Motor neuron (in vitro differentiated cells): Measurements from ENCODE around the gene LIPI. TPM values are rescaled to one million over a fixed set of nuclear protein-coding genes. Genes with fewer than 3 reads are reported as not detected.
A peak's percentile ranks its signal among the peaks of the same experiment; 100 is the strongest.
"Not testable (repeated sequence)": the region's sequence is repeated elsewhere in the genome, so short reads cannot be mapped to it uniquely, and the experiment has no call there.

Experiments used
- ATAC-seq, 8 experiments: fragments of 200-7000 bp; cut with Tn5 transposase; replicated peaks in 6 of 8; 2 replicates each; pipeline ENCODE4 v1.8.0; 2021; ENCODE audit warnings: mild to moderate bottlenecking in 8 of 8, moderate library complexity in 8 of 8
- H3K27ac ChIP-seq, 2 donors: fragments of 250-450 bp; sonication (Bioruptor Pico); 2 replicates each; pipeline ENCODE4 v1.9.0; 2021; ENCODE audit warnings: antibody characterized with exemption in 2 of 2, mild to moderate bottlenecking in 2 of 2, moderate library complexity in 1 of 2
- H3K4me1 ChIP-seq, 2 donors: fragments of 250-450 bp; sonication (Bioruptor Pico); replicated peaks in 1 of 2; 2 replicates each; pipeline ENCODE4 v1.6.1; 2021; ENCODE audit warnings: antibody characterized with exemption in 2 of 2, mild to moderate bottlenecking in 2 of 2, moderate library complexity in 1 of 2
- H3K4me3 ChIP-seq, 5 donors: fragments of 250-450 bp; sonication (Bioruptor Pico); 2 replicates each; pipeline ENCODE4 v1.9.0; 2021; ENCODE audit warnings: antibody characterized with exemption in 5 of 5, mild to moderate bottlenecking in 5 of 5, moderate library complexity in 4 of 5
- WGBS, 10 experiments: fragments of 450-650 bp; shearing (Covaris generic); methylation state at CpG; one replicate each; pipeline ENCODE4 v1.0.0; 2022; 5-methylcytosine and 5-hydroxymethylcytosine counted together
- in situ Hi-C, 9 experiments: fragments of 400-800 bp; cut with MboI; loops; one replicate each; pipeline ENCODE4 v1.15.0; 2021; ENCODE audit warnings: low sequenced_read_pairs in 9 of 9, low pct_unique_long_range_greater_than_20kb in 2 of 9; ENCODE audit not compliant: unreplicated experiment in 9 of 9
- total RNA-seq, 8 experiments: library from RNA; unstranded; fragments of 300-600 nt; gene quantifications; 2 replicates each; pipeline versions ENCODE4 v1.2.3 to v1.2.4, GENCODE V29; 2022

LIPI gene
- total RNA-seq, 8 experiments from 2014 or later, result not detected

DNA sequence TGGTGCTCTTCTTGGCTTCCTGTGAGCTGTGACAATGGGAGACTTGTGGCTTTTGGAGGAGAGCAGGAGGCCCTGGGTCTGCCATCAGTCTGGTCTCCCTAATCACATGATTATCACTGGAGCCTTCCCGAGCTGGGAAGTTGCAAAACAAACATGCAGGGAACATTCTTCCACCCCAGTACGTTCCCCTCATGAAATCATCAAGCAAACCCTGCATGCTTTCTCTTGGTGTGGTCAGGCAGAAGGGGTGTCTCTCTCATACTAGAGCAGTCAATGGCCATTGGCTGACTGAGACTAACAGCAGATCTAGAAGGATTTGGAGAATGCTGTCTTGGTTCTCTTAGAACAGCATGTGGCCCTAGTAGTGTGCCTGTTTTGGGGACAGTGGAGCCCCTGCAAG is 111.2 kb downstream of the LIPI start:
- in situ Hi-C loops, result loop anchor here in 1 of 9 experiments (25.0 kb wide), 1 partner anchor 88 kb away; no protein-coding TSS in a partner anchor

DNA sequence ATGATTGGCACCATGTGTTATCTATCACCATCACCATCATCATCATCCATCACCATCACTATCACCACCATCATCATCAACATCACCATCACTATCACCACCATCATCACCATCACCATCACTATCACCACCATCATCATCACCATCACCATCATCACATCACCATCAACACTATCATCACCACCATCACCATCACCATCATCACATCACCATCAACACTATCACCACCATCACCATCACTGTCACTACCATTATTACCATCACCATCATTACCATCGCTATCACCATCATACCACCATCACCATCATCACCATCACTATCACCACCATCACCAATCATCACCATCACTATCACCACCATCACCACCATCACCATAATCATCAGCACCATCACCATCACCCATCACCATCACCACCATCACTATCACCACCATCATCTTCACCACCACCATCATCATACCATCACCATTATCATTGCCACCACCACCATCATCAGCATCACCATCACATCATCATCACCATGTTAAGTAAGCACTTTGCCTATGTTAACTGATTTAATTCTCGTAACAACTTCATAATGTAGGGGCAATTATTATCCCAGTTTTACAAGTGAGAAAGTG is 112.8 kb downstream of the LIPI start:
- in situ Hi-C loops, result loop anchor here in 1 of 9 experiments (25.0 kb wide), 1 partner anchor 89 kb away; no protein-coding TSS in a partner anchor
- no peak for ATAC-seq
- Histone ChIP-seq H3K4me1 (no peaks in the 10 kb centered on the region), H3K27ac (no peak overlapping the region), H3K4me3 (no peak overlapping the region)
- 36 to 100% (median 100%) methylated on average over 1 to 2 of the region's 2 CpGs; no CpG with 5 or more reads in 1 of the 10 experiments for whole genome bisulfite sequencing, 10 experiments

More for the DNA sequence above, 111.2 kb downstream of the LIPI start:
- Histone ChIP-seq H3K27ac (no peak overlapping the region), H3K4me3 (no peak overlapping the region), H3K4me1 (no peaks in the 10 kb centered on the region)
- peak in 4 of 8 experiments; percentile 37 to 53 (median 47) for ATAC-seq
- 38 to 60% (median 40%) methylated on average over 1 to 2 of the region's 2 CpGs; no CpG with 5 or more reads in 7 of the 10 experiments for WGBS, 10 experiments

DNA sequence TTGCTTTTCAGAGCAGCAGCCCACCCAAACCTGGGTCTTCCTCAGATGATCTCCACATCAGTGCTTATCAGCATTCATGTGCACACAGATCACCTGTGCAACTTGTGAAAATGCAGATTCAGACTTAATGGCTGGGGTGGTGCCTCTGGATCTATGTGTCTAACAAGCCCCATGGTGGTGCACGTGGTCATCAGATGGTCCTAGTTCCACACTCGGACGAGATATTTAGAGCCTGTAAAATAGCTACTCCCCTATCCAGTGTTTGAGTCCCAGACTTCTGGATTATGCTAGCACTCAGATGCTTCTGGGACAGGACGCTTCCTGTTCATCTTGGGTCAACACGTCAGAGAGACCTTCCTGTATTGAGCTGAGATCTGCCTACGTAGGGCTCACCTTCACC is 114.2 kb downstream of the LIPI start:
- ATAC-seq, result no peak
- H3K27ac ChIP-seq, result no peak overlapping the region
- no peak overlapping the region for H3K4me3 ChIP-seq
- no peaks in the 10 kb centered on the region for H3K4me1 ChIP-seq
- WGBS, 10 experiments, result 23 to 100% (median 94%) methylated on average over 1 to 6 of the region's 6 CpGs; no CpG with 5 or more reads in 5 of the 10 experiments
- in situ Hi-C loops, result loop anchor here in 1 of 9 experiments (25.0 kb wide), 1 partner anchor 91 kb away; no protein-coding TSS in a partner anchor

DNA sequence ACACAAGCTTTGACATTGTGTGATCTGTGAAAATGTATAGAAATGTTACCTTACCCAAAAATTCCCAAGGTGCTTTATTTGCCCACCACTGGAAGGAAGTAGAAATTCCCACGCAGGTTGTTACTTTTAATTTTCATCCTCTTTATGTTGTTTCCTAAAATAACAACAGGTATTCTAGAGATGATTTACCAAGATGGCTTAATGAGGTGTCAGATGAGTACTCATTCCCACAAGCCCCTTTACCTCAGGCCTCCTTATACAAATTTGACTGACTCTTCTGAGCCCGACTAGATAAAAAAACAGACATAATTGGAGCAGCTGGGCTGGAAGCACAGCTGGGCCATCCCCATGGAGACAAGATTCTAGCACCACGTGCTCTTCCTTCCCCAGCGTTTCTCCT is 114.6 kb downstream of the LIPI start:
- no peak for ATAC-seq
- no peak overlapping the region for H3K27ac ChIP-seq
- H3K4me1 ChIP-seq, result no peaks in the 10 kb centered on the region
- in situ Hi-C loops, result loop anchor here in 1 of 9 experiments (25.0 kb wide), 1 partner anchor 91 kb away; no protein-coding TSS in a partner anchor
- 0 to 100% (median 71%) methylated on average over 1 to 4 of the region's 4 CpGs; no CpG with 5 or more reads in 1 of the 10 experiments for WGBS, 10 experiments
- no peak overlapping the region for H3K4me3 ChIP-seq

DNA sequence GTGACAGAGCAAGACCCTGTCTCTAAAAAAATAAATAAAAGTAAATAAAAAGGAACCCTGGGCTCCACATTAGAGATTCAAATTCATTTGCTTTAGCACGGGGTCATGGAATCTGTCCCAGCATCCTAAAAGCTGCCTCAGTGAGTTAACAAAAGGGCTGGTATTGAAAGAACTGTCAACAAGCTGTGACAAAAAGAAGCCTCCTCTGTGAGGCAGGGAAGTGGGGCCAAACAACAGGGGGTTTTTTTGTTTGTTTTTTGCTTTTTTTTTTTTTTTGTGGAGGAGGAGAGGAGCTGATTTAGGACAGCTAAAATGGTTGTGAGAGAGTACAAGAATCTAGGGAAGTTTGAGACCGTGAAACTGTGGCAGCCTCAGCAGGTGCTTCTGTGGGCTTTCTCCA is 115.7 kb downstream of the LIPI start:
- no peak overlapping the region for H3K27ac ChIP-seq
- WGBS, 10 experiments, result 0 to 100% (median 10%) methylated on average over 1 to 2 of the region's 2 CpGs; no CpG with 5 or more reads in 2 of the 10 experiments
- in situ Hi-C loops, result loop anchor here in 1 of 9 experiments (25.0 kb wide), 1 partner anchor 92 kb away; no protein-coding TSS in a partner anchor

DNA sequence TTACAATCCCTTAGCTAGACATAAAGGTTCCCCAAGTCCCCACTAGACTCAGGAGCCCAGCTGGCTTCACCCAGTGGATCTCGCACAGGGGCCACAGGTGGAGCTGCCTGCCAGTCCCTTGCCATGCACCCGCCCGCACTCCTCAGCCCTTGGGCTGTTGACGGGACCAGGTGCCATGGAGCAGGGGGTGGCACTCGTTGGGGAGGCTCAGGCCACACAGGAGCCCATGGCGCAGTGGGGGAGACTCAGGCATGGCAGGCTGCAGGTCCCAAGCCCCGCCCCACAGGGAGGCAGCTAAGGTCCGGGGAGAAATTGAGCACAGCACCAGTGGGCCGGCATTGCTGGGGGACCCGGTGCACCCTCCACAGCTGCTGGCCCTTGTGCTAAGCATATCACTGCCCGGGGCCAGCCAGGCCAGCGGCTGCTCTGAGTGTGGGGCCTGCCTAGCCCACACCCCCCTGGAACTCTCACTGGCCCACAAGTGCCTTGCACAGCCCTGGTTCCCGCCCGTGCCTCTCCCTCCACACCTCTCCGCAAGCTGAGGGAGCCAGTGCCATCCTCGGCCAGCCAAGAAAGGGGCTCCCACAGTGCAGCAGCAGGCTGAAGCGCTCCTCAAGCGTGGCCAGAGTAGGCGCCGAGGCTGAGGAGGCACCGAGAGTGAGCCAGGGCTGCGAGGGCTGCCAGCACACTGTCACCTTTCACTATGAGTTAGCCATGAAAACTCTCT is 117.8 kb downstream of the LIPI start:
- in situ Hi-C loops, result loop anchor here in 1 of 9 experiments (25.0 kb wide), 1 partner anchor 94 kb away; no protein-coding TSS in a partner anchor
- WGBS, 10 experiments, result 30 to 100% (median 86%) methylated on average over 1 to 9 of the region's 22 CpGs; no CpG with 5 or more reads in 3 of the 10 experiments
- no peak overlapping the region for H3K4me3 ChIP-seq
- H3K4me1 ChIP-seq, result no peaks in the 10 kb centered on the region
- H3K27ac ChIP-seq, result no peak overlapping the region
- ATAC-seq, result no peak

More for the DNA sequence above, 115.7 kb downstream of the LIPI start:
- Histone ChIP-seq H3K4me1 (no peaks in the 10 kb centered on the region), H3K4me3 (no peak overlapping the region)
- ATAC-seq, result peak in 1 of 8 experiments; percentile 32

DNA sequence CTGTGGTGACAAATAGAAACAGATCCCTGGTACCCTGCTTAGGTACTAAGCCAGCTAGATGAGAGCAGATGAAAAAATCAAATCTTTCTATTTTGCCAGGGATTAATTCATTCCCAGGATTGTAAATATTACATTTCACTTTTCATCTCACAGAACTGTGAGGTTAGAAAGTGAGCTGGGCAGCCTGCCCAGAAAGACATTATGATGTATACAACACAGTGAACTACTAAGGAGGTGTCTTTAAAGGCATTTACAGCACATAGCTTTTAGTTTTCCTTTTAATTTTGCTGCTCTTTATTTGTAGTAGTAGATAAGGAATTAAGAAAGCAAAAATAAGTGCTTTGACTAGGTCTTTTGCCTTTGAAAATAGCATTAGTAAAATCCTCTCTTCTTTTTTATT is 120.6 kb downstream of the LIPI start:
- ATAC-seq, H3K27ac ChIP-seq, H3K4me1 ChIP-seq, H3K4me3 ChIP-seq: not testable (repeated sequence)
- in situ Hi-C loops, result loop anchor here in 1 of 9 experiments (25.0 kb wide), 1 partner anchor 97 kb away; no protein-coding TSS in a partner anchor

DNA sequence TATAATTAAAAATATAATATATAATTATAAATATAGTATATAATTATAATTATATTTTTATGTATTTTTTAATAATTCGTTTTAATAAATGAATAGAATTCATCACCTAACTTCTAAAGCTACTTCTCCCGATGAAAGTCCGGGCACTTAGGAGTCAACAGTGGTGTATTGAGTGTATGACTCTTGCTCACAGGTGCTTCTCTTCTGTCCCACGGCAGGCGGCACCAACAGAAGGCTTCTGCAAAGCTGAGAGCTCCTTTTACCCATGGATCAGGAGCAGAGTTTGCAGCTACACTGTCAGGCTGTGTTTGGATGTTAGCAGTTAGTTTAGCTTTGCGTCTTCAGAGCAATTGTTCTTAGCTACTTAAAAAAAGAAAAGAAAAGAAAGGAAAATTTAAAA is 122.4 kb downstream of the LIPI start:
- 90 to 100% (median 96%) methylated on average over 1 to 6 of the region's 6 CpGs; no CpG with 5 or more reads in 4 of the 10 experiments for WGBS, 10 experiments
- H3K27ac ChIP-seq, result no peak overlapping the region
- no peaks in the 10 kb centered on the region for H3K4me1 ChIP-seq
- ATAC-seq, result no peak
- in situ Hi-C loops, result loop anchor here in 1 of 9 experiments (25.0 kb wide), 1 partner anchor 99 kb away; no protein-coding TSS in a partner anchor
- no peak overlapping the region for H3K4me3 ChIP-seq

DNA sequence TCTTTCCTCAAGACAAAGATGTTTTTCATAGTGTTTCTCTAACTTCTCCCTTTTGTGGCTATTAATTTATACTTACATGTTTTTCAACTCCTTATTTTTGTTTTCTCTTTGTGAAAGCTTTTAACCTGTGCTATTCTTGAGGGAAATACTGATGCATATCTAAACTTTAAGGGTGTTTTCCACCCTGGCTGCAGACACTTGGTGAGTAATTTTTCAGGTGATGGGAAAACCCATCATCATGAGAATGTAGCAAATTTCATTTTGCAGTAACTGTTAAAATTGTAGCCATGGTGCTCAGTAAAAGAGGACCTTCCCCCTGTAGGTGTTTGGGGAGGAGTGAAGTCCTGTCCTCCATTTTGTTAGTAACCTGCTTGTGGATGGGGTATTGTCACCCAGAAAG is 124.2 kb downstream of the LIPI start:
- ATAC-seq, result no peak
- no peak overlapping the region for H3K27ac ChIP-seq
- no peaks in the 10 kb centered on the region for H3K4me1 ChIP-seq
- in situ Hi-C loops, result loop anchor here in 1 of 9 experiments (25.0 kb wide), 1 partner anchor 101 kb away; no protein-coding TSS in a partner anchor
- no peak overlapping the region for H3K4me3 ChIP-seq

DNA sequence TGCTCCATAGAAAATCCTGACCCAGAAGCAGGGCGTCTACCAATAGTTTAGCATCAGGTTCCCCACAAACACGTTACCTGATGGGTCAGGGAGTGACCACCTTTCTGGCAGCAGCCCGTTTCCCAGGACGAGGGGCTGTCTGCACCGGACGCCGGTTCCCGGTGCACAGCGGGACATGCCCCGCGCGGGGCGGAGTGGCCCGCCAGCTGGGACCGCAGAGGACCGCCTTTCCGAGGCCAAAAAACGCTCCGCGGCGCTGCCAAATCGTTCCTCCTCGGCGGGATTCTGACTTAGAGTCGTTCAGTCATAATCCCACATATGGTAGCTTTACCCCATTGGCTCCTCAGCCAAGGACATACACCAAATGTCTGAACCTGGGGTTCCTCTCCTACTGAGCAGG is 126.1 kb downstream of the LIPI start:
- no peak for ATAC-seq
- Histone ChIP-seq H3K4me1 (peaks cover 0 to 3% of the 10 kb centered on the region in 2 donors), H3K4me3 (no peak overlapping the region), H3K27ac (no peak overlapping the region)
- 80 to 100% (median 90%) methylated on average over 1 to 6 of the region's 25 CpGs; no CpG with 5 or more reads in 6 of the 10 experiments for WGBS, 10 experiments
- in situ Hi-C loops, result loop anchor here in 1 of 9 experiments (25.0 kb wide), 1 partner anchor 103 kb away; no protein-coding TSS in a partner anchor

DNA sequence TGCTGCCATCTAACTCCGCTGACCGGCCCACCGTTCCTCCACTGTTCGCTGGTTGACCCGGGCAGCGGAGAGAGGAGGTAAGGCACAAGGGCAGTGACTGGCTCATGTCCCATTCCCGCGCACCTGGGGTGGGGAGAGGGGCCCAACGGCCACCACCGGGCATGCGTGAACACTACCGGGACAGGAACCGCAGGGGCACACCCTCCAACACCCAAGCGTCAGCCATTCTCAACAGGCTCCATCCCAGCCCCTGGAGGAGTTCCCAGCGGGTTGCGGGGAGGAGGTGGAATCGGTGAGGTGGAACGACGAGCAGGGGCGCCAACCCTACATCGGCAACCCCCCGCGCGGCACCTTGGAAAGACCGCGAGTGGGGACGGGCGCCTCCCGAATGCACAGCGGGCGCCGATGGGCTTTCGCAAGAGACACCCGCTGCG is 126.7 kb downstream of the LIPI start:
- peaks cover 0 to 3% of the 10 kb centered on the region in 2 donors for H3K4me1 ChIP-seq

DNA sequence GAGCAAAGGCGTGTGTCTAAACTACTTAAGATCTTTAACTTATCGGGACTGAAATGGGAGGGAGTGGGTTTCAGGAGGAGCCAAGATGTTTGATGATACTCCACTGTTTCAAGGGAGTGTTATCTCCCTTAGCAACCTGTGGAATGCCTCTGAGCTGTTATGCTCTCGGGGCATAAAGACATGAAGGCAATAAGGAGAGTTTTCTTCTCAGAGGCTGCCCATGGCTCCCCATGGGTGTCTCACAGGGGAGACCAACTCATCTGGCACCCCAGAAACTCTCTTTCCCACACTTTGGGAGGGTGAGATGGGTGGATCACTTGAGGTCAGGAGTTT is 130.0 kb downstream of the LIPI start:
- H3K27ac ChIP-seq, result peak overlapping the region in 1 of 2 donors; percentile 8
- H3K4me1 ChIP-seq, result peaks cover 0 to 3% of the 10 kb centered on the region in 2 donors
- WGBS, 10 experiments, result 0 to 100% (median 50%) methylated on average over 1 to 3 of the region's 3 CpGs; no CpG with 5 or more reads in 4 of the 10 experiments
- peak in 2 of 8 experiments; percentile 22 to 50 for ATAC-seq
- in situ Hi-C loops, result loop anchor here in 1 of 9 experiments (25.0 kb wide), 1 partner anchor 107 kb away; no protein-coding TSS in a partner anchor
- no peak overlapping the region for H3K4me3 ChIP-seq

More for the DNA sequence above, 126.7 kb downstream of the LIPI start:
- Histone ChIP-seq H3K4me3 (no peak overlapping the region), H3K27ac (no peak overlapping the region)
- ATAC-seq, result no peak
- 97% methylated on average over 6 of the region's 35 CpGs; no CpG with 5 or more reads in 9 of the 10 experiments for WGBS, 10 experiments
- in situ Hi-C loops, result loop anchor here in 1 of 9 experiments (25.0 kb wide), 1 partner anchor 103 kb away; no protein-coding TSS in a partner anchor
